Hepatocyte (in vitro differentiated cells): Measurements from ENCODE around the gene CCL23. TPM values are rescaled to one million over a fixed set of nuclear protein-coding genes. Genes with fewer than 3 reads are reported as not detected.
A peak's percentile ranks its signal among the peaks of the same experiment; 100 is the strongest.

Experiments used
- DNase-seq: peaks from one replicate; pipeline ENCODE4 v3.0.0-alpha.2; 2016; ENCODE audit warnings: low spot score
- H2AFZ ChIP-seq: fragments of 200-600 bp; sonication (generic); 2 replicates; pipeline ENCODE4 v1.6.0; 2016; ENCODE audit warnings: antibody characterized with exemption, mild to moderate bottlenecking
- H3K27ac ChIP-seq: fragments of 200-600 bp; sonication (generic); 2 replicates; pipeline ENCODE4 v1.5.1; 2016; ENCODE audit warnings: mild to moderate bottlenecking
- H3K27me3 ChIP-seq: fragments of 200-600 bp; sonication (generic); 2 replicates; pipeline ENCODE4 v1.6.1; 2016
- H3K36me3 ChIP-seq: fragments of 200-600 bp; sonication (generic); replicated peaks from 2 replicates; pipeline ENCODE4 v1.5.1; 2016; ENCODE audit warnings: low read depth; ENCODE audit not compliant: insufficient read depth
- H3K4me1 ChIP-seq: fragments of 200-600 bp; sonication (generic); 2 replicates; pipeline ENCODE4 v1.5.1; 2016; ENCODE audit warnings: mild to moderate bottlenecking, moderate library complexity; ENCODE audit not compliant: insufficient read depth
- H3K4me2 ChIP-seq: fragments of 200-600 bp; sonication (generic); 2 replicates; pipeline ENCODE4 v1.6.0; 2016
- H3K4me3 ChIP-seq: fragments of 200-600 bp; sonication (generic); 2 replicates; pipeline ENCODE4 v1.5.1; 2016; ENCODE audit warnings: mild to moderate bottlenecking
- H3K79me2 ChIP-seq: fragments of 200-600 bp; sonication (generic); 2 replicates; pipeline ENCODE4 v1.6.0; 2017; ENCODE audit warnings: mild to moderate bottlenecking
- H3K9me2 ChIP-seq: fragments of 200-600 bp; sonication (generic); replicated peaks from 2 replicates; pipeline ENCODE4 v1.6.0; 2017; ENCODE audit warnings: mild to moderate bottlenecking; ENCODE audit not compliant: insufficient read depth
- H3K9me3 ChIP-seq: fragments of 200-600 bp; sonication (generic); 2 replicates; pipeline ENCODE4 v1.5.1; 2016; ENCODE audit warnings: low read depth, mild to moderate bottlenecking
- H4K20me1 ChIP-seq: fragments of 200-600 bp; sonication (generic); 2 replicates; pipeline ENCODE4 v1.6.0; 2016; ENCODE audit warnings: mild to moderate bottlenecking; ENCODE audit not compliant: insufficient read depth, poor library complexity, severe bottlenecking
- EZH2 ChIP-seq: fragments of 200-600 bp; sonication (generic); IDR thresholded peaks from 2 replicates; pipeline ENCODE4 v1.6.1; 2016; ENCODE audit warnings: antibody characterized with exemption, mild to moderate bottlenecking, borderline replicate concordance
- EZH2phosphoT487 ChIP-seq: fragments of 200-600 bp; sonication (generic); IDR thresholded peaks from one replicate; pipeline ENCODE4 v1.6.1; 2018; ENCODE audit warnings: antibody characterized with exemption, mild to moderate bottlenecking, low read depth, moderate library complexity; ENCODE audit not compliant: unreplicated experiment, severe bottlenecking
- WGBS: methylation state at CpG from one replicate; pipeline ENCODE4 v1.1.6; 2016; ENCODE audit warnings: low lambda C conversion rate; ENCODE audit errors: missing lambda C conversion rate; 5-methylcytosine and 5-hydroxymethylcytosine counted together
- polyA plus RNA-seq: library from polyadenylated mRNA; unstranded; fragments of >200 nt; fragmentation: Nextera tagmentation; extraction: Ambion mirVana; gene quantifications from 2 replicates; pipeline ENCODE4 v1.2.1, GENCODE V29; 2016
- total RNA-seq: library from RNA; depleted of rRNA; stranded (reverse); fragments of >200 nt; gene quantifications from 2 replicates; pipeline ENCODE4 v1.2.3, GENCODE V29; 2014
- TF ChIP-seq, protein P1 (sequence below): fragments of 200-600 bp; sonication (generic); IDR thresholded peaks from 2 replicates; pipeline ENCODE4 v1.5.1; 2016; ENCODE audit warnings: antibody characterized with exemption, mild to moderate bottlenecking; ENCODE audit not compliant: poor library complexity

CCL23 gene
- total and polyA plus RNA-seq, 2 experiments from 2014 or later: not detected

DNA sequence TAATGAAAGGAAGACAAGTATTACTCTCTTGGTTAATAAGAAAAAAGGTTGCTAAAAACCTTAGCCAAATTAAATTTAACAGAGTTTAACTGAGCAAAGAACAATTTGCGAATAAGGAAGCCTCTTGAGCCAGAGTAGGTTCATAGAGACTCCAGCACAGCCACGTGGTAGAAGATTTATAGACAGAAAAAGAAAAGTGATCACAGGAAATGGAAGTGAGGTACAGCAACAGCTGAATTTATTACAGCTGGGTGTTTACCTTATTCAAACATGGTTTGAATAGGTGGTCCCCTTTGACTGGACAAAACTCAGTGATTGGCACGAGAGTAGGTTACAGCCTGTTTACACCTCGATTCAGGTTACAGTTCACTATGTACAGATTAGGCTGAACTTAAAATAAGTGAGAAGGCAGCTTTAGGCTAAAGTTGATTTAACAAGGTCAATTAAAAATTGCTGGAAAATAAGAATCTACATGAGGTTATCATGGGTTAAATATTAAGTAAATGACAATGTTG lies 13.1 kb downstream of the CCL23 start:
- H3K9me2 ChIP-seq: no peaks in the 10 kb centered on the region
- TF ChIP-seq, protein P1, sequence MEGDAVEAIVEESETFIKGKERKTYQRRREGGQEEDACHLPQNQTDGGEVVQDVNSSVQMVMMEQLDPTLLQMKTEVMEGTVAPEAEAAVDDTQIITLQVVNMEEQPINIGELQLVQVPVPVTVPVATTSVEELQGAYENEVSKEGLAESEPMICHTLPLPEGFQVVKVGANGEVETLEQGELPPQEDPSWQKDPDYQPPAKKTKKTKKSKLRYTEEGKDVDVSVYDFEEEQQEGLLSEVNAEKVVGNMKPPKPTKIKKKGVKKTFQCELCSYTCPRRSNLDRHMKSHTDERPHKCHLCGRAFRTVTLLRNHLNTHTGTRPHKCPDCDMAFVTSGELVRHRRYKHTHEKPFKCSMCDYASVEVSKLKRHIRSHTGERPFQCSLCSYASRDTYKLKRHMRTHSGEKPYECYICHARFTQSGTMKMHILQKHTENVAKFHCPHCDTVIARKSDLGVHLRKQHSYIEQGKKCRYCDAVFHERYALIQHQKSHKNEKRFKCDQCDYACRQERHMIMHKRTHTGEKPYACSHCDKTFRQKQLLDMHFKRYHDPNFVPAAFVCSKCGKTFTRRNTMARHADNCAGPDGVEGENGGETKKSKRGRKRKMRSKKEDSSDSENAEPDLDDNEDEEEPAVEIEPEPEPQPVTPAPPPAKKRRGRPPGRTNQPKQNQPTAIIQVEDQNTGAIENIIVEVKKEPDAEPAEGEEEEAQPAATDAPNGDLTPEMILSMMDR: no peak
- no peak for TF ChIP-seq EZH2phosphoT487
- no peak for TF ChIP-seq EZH2
- H3K36me3 ChIP-seq: no peaks in the 10 kb centered on the region
- H3K9me3 ChIP-seq: no peaks in the 10 kb centered on the region
- no peak overlapping the region for H3K4me3 ChIP-seq
- 47% methylated on average over 4 of the region's 4 CpGs for WGBS
- no peaks in the 10 kb centered on the region for H4K20me1 ChIP-seq
- peak overlapping the region; percentile 22 for H3K27ac ChIP-seq
- H3K79me2 ChIP-seq: peaks cover under 1% of the 10 kb centered on the region
- H3K4me1 ChIP-seq: peaks cover 10% of the 10 kb centered on the region
- no peak overlapping the region for H2AFZ ChIP-seq
- no peaks in the 10 kb centered on the region for H3K27me3 ChIP-seq
- DNase-seq: no peak
- H3K4me2 ChIP-seq: no peak overlapping the region

DNA sequence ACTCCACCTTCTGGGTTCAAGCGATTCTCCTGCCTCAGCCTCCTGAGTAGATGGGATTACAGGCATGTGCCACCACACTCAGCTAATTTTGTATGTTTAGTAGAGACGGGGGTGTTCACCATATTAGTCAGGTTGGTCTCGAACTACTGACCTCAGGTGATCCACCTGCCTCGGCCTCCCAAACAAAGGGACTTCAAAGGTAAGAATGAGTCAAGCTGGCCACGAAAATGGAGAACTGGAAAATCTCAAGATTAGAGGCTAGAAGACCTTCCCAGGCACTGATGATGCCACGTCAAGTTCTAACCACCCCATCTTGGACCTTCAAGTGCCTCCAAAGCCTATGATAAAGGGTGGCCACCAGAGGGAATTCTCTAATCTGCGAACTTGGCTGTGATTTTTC lies 15.1 kb downstream of the CCL23 start:
- no peaks in the 10 kb centered on the region for H3K9me3 ChIP-seq
- no peaks in the 10 kb centered on the region for H3K27me3 ChIP-seq
- TF ChIP-seq, protein P1: no peak
- TF ChIP-seq EZH2phosphoT487 (no peak), EZH2 (no peak)
- H3K4me3 ChIP-seq: no peak overlapping the region
- no peaks in the 10 kb centered on the region for H4K20me1 ChIP-seq
- peaks cover 8% of the 10 kb centered on the region for H3K79me2 ChIP-seq
- H3K4me2 ChIP-seq: no peak overlapping the region
- peaks cover 10% of the 10 kb centered on the region for H3K4me1 ChIP-seq
- no peak overlapping the region for H2AFZ ChIP-seq
- H3K9me2 ChIP-seq: no peaks in the 10 kb centered on the region
- no peak for DNase-seq
- H3K27ac ChIP-seq: peak overlapping the region; percentile 95
- no peaks in the 10 kb centered on the region for H3K36me3 ChIP-seq
- 95% methylated on average over 7 of the region's 7 CpGs for WGBS

DNA sequence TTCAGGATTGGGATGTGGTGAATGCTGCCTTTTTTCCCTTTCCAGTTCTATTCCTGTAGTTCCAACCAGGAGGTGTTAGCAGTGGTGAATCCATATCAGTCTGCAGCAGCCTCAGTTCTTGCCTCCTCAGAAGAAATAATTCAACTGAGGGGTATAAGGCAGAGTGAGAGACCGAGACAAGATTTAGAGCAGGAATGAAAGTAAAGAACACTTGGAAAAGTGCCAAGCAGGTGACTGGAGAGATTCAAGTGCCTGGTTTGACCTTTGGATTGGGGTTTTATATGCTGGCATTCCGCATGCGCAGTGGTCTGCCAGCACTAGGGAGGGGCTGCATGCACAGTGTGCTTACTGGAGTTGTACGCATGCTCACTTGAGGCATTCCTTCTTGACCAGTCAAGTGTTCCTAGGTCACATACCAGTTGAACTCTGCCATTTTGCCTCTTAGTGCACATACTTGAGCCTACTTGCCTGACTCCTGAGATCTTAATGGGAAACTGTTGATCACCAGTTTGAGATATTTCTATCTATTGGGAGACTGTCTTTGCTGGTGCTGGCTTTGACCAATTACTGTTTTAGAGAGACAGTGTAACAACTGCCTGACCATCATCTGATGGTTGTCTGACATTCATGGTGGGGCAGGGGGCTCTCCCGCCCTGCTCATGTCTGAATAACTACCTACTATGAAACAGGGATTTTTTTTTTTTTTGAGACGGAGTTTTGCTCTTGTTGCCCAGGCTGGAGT lies 15.7 kb downstream of the CCL23 start:
- TF ChIP-seq EZH2 (no peak), EZH2phosphoT487 (no peak)
- TF ChIP-seq, protein P1: no peak
- H3K4me2 ChIP-seq: peak overlapping the region; percentile 69
- H3K36me3 ChIP-seq: no peaks in the 10 kb centered on the region
- peak; percentile 92 for DNase-seq
- no peaks in the 10 kb centered on the region for H4K20me1 ChIP-seq
- H3K4me3 ChIP-seq: no peak overlapping the region
- H3K9me3 ChIP-seq: no peaks in the 10 kb centered on the region
- H3K27ac ChIP-seq: peak overlapping the region; percentile 95
- H2AFZ ChIP-seq: no peak overlapping the region
- WGBS: 70% methylated on average over 6 of the region's 6 CpGs
- H3K27me3 ChIP-seq: no peaks in the 10 kb centered on the region
- H3K9me2 ChIP-seq: no peaks in the 10 kb centered on the region
- H3K4me1 ChIP-seq: peaks cover 10% of the 10 kb centered on the region
- H3K79me2 ChIP-seq: peaks cover 8% of the 10 kb centered on the region
